Spleen (tissue), 7 donors: ENCODE results near the gene C11orf86.

Source experiments
- POLR2A ChIP-seq, 3 donors: fragments of 450-650 bp; IDR thresholded peaks; one replicate each; pipeline ENCODE4 v1.5.1; 2017; ENCODE audit warnings: antibody characterized with exemption in 3 of 3, mild to moderate bottlenecking in 1 of 3
- TF ChIP-seq, protein P1 (sequence below), 11 experiments: fragments of 200-600 bp in 7 of 11; fragments of 450-650 bp in 4 of 11; sonication (generic) in 4 of 11; IDR thresholded peaks in 8 of 11; conservative IDR thresholded peaks in 3 of 11; 1 replicate in 7 of 11; 2 replicates in 4 of 11; pipeline versions ENCODE4 v1.4.0 to v1.8.0; 2016 to 2021; ENCODE audit warnings: antibody characterized with exemption in 11 of 11, inconsistent platforms in 4 of 11, mild to moderate bottlenecking in 1 of 11
- donor health status: DM: no; HTN: no; CAD: no; lungs with moderate emphysema.
- donor health status: DM: no; HTN: no; CAD: no.
- donor health status: DM: no; HTN: no; CAD: no.

DNA sequence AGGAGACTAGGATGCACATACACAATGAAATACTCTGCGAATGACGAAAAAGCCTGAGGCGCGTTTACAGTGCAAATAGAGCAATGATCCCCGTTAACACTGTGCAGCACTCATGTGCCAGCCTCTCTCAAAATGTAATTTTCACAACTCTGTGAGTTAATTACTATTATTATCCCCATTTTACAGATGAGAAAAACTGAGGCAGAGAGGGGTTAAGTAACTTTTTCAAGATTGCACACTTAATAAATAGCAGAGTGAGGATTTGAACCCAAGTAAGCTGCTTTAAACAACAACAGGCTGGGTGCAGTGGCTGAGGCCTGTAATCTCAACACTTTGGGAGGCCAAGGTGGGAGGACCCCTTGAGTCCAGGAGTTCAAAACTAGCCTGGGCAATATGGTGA is 26.2 kb downstream of the C11orf86 start:
- TF ChIP-seq, protein P1, sequence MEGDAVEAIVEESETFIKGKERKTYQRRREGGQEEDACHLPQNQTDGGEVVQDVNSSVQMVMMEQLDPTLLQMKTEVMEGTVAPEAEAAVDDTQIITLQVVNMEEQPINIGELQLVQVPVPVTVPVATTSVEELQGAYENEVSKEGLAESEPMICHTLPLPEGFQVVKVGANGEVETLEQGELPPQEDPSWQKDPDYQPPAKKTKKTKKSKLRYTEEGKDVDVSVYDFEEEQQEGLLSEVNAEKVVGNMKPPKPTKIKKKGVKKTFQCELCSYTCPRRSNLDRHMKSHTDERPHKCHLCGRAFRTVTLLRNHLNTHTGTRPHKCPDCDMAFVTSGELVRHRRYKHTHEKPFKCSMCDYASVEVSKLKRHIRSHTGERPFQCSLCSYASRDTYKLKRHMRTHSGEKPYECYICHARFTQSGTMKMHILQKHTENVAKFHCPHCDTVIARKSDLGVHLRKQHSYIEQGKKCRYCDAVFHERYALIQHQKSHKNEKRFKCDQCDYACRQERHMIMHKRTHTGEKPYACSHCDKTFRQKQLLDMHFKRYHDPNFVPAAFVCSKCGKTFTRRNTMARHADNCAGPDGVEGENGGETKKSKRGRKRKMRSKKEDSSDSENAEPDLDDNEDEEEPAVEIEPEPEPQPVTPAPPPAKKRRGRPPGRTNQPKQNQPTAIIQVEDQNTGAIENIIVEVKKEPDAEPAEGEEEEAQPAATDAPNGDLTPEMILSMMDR (IDR thresholded peaks at IDR 0.05 in 8 of 11, conservative IDR thresholded peaks at IDR 0.05 in 3 of 11), result no peak
- no peak for TF ChIP-seq POLR2A (IDR thresholded peaks at IDR 0.05)
